Hippocampal formation (tissue), 2 donors: ENCODE results near the gene PROZ.
"Not testable (repeated sequence)": the region's sequence is repeated elsewhere in the genome, so short reads cannot be mapped to it uniquely, and the experiment has no call there.

ENCODE experiments used
- DNase-seq, 2 donors: peaks; one replicate each; lab custom pipeline; 2025; lab: John Stamatoyannopoulos, UW

Gene PROZ, protein sequence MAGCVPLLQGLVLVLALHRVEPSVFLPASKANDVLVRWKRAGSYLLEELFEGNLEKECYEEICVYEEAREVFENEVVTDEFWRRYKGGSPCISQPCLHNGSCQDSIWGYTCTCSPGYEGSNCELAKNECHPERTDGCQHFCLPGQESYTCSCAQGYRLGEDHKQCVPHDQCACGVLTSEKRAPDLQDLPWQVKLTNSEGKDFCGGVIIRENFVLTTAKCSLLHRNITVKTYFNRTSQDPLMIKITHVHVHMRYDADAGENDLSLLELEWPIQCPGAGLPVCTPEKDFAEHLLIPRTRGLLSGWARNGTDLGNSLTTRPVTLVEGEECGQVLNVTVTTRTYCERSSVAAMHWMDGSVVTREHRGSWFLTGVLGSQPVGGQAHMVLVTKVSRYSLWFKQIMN

DNA sequence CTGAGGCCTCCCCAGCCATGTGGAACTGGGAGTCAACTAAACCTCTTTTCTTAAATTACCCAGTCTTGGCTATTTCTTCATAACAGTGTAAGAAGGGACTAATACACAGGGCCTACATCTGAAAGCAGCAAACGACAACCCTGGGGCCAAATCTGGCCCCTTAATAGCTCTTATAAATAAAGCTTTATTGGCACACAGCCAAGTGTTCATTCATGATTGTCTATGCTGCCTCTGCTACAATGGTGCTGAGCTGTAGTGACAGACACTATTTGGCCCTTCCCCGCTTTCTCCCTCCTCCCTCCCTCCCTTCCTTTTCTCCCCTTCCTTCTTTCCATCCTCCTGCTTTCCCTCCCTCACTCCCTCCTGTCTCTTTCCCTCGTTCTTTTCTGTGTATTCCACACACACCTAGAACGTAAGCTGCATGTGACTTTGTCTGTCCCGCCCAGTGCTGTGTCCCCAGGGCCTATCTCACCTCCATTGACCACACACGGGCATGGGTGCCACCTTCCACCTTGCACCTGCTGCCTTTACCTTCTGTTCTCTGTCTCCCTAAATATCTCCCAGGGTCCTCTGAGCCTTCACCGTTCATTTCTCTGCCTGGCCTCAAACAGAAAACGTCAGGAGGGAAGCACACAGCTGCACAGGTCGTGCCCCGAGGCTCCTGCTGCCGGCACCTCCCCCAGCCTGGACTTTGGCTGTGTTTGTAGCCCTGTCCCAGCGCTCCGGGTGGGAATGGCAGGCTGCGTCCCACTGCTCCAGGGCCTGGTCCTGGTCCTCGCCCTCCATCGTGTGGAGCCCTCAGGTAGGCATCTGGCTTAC, at the start of gene PROZ:
Gene PROZ (plus strand): TSS at position 720 of the 819 bp plus-strand sequence. CDS start 13 bp downstream, at position 733.
- DNase-seq, result no peak

DNA sequence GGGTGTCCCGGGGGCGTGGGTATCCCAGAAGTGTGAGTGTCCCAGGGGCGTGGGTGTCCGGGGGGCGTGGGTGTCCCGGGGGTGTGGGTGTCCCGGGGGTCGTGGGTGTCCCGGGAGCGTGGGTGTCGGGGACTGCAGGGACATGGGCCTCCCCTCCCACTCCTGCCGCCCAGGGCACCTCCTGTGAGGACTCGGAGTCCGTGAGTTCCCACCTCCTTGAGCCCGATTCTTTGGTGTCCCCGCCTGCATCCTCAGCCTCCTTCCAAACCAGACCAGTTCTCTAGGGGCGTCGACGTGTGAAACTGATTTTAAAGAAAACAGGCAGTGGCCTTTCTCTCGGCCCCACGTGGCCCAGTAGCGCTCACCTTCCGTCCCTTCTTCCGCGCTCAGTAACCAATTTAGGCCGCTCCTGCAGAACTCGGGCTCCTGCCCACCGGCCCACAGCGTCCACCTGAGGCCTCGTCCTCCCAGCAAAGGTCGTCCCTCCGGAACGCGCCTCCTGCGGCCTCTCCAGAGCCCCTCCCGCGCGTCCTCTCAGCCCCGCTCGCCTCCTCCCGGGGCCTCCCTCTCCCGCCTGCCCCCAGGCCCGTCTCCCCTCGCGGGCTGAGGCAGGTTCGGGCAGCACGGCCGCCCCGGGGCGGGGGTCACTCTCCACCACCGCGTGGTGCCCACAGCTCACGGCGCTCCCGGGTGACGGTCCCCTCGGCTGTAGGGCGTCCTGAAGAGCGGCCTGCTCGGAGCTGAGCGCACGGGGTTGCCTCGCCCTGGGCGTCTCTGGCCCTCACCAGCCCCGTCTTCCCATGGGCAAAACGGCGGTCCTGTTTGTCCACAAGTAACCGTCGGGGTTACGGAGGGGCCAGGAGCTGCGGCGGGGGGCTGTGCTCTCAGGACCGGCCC, 49.0 kb upstream of the PROZ start:
- no peak for DNase-seq

DNA sequence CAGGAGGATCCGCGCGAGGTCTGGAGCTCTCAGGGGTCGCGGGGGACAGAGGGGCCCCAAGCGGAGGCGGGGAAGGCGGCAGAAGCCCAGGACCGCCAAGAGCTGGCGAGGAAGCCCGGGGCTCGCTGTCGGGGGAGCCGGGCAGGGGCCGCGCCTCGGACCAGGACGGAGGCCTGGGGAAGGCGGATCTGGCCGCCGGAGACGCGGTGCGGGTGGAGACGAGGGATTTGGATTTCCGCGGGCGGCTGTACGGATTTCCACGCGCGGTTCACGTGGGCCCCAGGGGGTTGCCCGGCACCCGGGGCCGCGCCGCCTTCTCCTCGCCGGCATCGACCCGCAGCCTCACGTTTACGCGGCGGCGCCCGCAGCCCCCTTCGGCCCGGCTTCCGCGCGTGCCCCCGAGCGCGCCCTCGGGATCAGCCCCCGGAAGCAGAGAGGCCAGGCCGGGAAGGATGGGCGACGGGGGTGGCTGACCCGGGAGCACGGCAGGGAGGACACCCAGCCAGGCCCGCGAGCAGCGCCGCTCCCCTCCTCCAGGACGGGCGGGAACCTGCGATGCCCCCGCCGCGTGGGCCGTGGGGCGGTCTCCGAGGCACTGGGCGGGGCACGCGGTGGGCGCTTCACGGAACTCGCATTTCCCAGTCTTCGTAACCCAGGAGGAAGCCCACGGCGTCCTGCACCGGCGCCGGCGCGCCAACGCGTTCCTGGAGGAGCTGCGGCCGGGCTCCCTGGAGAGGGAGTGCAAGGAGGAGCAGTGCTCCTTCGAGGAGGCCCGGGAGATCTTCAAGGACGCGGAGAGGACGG, 48.2 kb upstream of the PROZ start:
- DNase-seq, result no peak

DNA sequence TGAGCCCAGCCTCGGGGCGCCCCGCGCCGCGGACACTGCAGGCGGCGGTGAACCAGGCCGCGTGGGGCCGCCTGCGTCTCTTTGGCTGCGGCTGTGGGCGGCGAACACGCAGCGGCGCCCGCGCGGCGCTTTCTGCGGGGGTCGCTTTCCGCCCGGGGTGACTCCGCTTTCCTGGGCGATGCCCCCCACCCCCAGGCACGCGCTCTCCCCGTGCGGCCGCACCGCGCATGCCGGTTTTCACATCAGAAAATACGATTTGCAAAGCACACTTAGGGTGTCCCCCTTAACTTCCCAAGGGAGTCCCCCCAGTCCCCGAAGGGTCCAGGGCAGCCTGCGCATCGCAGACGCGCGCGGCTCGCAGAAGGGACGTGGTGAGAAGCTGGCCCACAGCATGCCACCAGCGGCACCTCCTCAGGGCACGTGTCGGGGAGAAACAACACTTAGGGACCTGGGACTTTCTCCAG, 47.6 kb upstream of the PROZ start:
- DNase-seq, result no peak

DNA sequence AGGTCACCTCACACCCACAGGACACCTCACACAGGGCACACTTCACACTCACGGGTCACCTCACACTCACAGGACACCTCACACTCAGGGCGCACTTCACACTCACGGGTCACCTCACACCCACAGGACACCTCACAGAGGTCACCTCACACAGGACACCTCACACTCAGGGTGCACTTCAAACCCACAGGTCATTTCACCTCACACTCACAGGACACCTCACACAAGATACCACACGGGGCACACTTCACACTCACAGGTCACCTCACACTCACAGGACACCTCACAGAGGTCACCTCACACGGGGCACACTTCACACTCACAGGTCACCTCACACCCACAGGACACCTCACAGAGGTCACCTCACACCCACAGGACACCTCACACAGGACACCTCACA, 46.6 kb upstream of the PROZ start:
- not testable (repeated sequence) for DNase-seq

DNA sequence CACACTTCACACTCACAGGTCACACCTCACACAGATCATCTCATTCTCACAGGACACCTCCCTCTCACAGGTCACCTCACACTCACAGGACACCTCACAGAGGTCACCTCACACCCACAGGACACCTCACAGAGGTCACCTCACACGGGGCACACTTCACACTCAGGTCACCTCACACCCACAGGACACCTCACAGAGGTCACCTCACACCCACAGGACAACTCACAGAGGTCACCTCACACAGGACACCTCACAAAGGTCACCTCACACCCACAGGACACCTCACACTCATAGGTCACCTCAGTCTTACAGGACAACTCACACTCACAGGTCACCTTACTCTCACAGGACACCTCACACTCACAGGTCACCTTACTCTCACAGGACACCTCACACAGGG, 46.0 kb upstream of the PROZ start:
- DNase-seq, result not testable (repeated sequence)

DNA sequence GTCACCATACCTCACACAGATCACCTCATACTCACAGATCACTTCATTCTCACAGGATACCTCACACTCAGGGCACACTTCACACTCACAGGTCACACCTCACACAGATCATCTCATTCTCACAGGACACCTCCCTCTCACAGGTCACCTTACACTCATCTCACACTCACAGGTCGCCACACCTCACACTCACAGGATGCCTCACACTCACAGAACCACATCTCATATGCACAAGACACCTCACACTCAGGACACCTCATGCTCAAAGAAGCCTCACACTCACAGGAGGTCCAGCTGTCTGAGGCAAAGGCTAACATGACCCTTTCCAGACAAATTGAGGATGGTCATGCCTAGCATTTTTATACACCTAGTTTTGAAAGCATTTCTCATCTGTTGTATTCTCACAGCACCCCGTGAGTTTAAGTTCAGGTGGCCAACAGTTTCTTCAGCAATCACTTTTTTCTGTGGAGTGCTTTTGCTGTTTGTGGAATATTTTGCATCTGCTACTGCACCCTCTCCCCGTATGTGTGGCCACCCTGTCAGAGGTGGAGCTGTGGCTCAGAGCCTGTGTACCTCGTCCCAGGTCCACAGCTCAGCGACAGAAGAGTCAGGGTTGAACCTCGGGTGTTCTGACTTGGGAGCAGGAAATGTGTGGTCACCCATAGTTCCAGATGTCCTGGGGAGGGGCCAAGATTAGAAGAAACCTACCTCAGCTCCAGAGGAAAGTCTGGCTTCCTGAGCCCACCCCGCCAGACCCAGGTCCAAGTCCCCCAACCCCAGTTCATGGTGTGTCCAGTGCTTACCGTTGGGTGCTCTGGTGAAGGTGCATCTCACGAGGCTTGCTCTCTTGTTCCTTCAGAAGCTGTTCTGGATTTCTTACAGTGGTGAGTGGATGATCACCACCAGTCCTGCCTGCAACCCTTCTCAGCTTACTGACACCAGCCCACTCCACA, 45.3 kb upstream of the PROZ start:
- no peak for DNase-seq

DNA sequence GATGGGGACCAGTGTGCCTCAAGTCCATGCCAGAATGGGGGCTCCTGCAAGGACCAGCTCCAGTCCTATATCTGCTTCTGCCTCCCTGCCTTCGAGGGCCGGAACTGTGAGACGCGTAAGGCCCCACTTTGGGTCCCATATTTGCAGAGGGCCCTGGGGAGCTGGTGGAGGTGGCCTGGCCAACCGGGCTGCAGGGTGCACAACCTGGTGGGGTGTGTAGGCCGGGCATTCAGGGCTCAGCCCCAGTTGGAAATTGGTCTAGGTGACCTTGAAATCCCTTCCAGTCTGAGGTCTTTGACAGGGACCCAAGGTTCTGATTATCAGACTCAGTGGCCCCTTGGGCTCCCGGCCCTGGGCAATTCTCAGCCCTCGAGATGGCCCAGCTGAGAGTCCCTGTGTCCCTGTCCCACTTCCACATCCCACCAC, 44.6 kb upstream of the PROZ start:
- DNase-seq, result no peak

DNA sequence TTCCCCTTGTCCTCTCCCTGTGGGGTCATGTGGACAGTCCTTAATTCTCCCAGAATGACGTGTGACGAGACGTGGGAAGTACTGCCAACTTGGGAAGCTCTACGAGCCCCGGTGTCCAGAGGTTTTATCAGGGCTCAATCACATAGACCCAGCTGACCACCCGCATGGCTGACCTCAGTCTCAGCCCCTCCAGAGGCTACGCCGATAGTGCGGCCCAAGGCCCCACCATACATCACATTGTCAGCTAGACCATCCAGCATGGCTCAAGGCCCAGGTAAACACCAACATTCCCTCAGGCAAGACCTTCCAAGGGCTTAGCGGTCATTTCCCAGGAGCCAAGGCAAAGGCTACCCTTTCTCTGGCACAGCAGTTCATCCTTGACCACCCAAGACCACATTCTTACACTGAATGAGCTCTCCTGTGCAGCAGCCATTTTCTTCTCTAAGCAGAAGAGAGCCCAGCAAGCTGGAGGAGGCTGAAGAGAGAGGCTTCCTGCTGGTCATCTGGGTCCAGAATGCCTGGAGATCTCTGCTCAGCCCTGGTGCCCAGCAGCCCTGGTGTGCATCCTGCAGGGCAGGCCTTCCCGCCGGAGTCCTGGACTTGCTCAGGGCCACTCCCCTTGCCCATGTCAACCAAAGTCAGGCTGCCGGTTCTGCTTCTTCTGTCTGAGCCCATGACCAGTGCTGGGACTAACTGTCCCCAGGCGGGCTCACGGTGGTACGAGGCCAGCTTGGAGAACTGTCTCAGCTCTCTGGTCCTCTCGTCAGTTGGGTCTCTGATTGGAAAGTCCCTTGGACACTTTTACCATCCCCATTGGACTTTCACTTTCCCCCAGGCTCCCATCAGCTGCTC, 43.7 kb upstream of the PROZ start:
- DNase-seq, result no peak

DNA sequence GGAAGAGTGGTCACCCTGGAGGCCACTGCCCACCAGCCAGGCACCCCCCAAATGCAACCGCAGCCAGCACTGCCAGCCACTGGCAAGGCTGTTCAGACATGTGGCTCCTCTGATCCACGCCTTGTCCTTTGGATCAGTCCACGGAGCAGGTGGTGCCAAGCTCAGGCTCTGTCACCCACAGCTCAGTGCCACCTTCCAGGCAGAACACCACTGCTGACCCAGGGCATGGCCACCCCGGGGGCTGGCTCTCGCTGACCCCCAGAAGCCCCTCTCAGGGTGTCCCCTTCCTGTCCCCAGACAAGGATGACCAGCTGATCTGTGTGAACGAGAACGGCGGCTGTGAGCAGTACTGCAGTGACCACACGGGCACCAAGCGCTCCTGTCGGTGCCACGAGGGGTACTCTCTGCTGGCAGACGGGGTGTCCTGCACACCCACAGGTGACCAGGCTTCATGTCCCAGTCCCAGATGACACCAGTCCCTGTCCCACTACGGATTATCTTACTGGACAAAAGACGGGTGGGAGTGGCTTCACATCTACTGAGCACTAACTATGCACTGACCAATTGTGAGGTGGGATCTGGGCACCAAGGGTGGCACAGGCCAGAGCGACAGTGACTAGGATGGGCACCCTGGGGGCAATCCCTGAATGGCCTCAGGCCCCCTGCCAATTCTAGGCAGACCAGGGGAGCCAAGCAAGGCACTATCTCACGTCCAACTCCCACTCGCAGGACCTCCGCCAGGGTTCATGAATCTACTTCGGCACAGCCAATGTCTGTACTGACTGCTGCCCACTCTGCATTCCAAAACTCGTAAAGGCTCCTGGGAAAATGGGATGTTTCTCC, 42.9 kb upstream of the PROZ start:
- no peak for DNase-seq

DNA sequence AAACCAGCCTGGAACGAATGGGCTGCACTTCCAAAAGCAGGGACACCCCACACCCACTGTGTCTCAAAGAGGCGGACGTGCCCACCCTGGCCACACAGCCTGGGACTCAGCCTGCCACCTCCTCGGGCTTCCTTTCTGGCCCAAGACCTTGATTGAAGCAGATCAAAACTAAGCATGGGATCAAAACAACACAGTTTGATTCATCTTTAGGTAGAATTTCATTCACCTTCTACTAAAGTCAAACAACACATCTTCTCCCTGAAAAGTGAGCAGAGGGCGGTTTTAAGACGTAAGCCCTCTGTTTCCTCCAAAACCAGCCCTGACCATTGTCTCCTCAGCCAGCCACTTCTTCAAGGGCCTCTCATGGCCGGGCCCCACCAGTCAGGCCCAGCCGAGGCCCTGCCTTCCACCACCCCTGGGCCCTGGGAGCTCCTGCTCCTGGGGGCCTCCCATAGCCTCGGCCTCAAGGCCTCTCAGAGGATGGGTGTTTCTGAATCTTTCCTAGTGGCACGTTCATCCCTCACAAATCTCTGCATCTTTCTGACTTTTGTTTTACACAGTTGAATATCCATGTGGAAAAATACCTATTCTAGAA, 42.1 kb upstream of the PROZ start:
- no peak for DNase-seq

DNA sequence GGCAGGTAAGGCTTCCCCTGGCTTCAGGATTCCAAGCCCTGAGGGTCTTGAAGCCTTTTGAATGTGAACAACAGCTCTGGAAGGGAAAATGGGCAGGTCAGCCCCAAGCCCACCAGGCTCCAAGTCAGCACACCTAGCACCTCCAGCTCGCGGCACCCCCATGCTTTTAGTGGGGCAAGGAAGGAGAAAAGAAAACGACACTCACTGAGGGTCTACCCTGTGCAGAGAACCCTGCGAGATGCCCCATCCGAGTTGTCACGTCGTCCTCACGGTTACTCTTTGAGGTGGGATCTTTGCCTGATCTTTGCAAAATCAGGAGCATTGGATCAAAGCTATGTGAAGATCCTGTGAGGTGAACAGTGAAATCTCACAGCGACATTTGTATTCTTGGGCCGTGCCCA, 41.6 kb upstream of the PROZ start:
- DNase-seq, result no peak

DNA sequence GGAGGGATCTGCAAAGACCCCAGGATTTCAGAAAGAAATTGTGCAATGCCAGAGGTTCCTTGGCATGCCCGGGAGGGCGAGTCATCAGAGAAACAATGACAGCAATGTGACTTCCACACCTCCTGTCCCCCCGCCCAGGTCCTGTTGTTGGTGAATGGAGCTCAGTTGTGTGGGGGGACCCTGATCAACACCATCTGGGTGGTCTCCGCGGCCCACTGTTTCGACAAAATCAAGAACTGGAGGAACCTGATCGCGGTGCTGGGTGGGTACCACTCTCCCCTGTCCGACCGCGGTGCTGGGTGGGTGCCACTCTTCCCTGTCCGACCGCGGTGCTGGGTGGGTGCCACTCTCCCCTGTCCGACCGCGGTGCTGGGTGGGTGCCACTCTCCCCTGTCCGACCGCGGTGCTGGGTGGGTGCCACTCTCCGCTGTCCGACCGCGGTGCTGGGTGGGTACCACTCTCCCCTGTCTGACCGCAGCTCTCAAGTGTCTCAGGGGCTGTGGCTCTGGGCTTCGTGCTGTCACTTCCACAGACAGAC, 41.0 kb upstream of the PROZ start:
- DNase-seq, result no peak

DNA sequence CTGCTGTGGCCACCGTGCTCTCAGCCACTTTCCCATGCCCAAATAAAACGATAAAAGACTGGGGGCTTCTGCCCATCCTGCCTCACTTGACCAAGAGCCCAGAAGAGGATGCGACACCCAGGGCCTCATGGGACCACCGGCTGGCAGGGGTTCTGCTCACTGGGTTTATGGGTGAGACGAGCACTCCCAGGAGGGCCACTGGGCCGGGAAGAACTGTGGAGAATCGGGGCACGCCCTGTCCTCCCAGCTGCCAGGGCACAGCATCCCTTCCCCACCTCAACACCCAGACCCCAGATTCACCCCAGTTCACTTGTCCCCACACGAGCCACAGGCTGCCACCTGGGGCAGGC, 40.6 kb upstream of the PROZ start:
- DNase-seq, result no peak

DNA sequence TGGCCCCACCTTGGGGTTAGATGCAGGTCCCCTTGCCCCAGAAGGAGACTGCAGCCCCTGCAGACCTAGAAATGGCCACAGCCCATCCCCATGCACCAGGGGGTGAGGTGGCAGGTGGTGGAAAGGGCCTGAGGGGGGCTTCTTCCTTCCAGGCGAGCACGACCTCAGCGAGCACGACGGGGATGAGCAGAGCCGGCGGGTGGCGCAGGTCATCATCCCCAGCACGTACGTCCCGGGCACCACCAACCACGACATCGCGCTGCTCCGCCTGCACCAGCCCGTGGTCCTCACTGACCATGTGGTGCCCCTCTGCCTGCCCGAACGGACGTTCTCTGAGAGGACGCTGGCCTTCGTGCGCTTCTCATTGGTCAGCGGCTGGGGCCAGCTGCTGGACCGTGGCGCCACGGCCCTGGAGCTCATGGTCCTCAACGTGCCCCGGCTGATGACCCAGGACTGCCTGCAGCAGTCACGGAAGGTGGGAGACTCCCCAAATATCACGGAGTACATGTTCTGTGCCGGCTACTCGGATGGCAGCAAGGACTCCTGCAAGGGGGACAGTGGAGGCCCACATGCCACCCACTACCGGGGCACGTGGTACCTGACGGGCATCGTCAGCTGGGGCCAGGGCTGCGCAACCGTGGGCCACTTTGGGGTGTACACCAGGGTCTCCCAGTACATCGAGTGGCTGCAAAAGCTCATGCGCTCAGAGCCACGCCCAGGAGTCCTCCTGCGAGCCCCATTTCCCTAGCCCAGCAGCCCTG, 40.0 kb upstream of the PROZ start:
- no peak for DNase-seq

DNA sequence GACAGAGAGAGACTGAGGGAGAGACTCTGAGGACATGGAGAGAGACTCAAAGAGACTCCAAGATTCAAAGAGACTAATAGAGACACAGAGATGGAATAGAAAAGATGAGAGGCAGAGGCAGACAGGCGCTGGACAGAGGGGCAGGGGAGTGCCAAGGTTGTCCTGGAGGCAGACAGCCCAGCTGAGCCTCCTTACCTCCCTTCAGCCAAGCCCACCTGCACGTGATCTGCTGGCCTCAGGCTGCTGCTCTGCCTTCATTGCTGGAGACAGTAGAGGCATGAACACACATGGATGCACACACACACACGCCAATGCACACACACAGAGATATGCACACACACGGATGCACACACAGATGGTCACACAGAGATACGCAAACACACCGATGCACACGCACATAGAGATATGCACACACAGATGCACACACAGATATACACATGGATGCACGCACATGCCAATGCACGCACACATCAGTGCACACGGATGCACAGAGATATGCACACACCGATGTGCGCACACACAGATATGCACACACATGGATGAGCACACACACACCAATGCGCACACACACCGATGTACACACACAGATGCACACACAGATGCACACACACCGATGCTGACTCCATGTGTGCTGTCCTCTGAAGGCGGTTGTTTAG, 39.2 kb upstream of the PROZ start:
- DNase-seq, result no peak
